IgD-negative memory B cell (primary cell): ENCODE results near the gene SAXO1. TPM values are rescaled to one million over a fixed set of nuclear protein-coding genes. Genes with fewer than 3 reads are reported as not detected.

Experiments used
- H3K27ac Mint-ChIP-seq, 3 donors: one replicate each; pipeline ENCODE4 v1.8.0; 2020 to 2022; ENCODE audit warnings: mild to moderate bottlenecking in 3 of 3, mixed read lengths in 3 of 3, moderate library complexity in 1 of 3
- H3K27me3 Mint-ChIP-seq: one replicate; pipeline ENCODE4 v1.8.0; 2021; ENCODE audit warnings: mixed read lengths
- H3K36me3 Mint-ChIP-seq: one replicate; pipeline ENCODE4 v1.8.0; 2020; ENCODE audit warnings: mild to moderate bottlenecking, mixed read lengths
- H3K4me1 Mint-ChIP-seq, 3 donors: one replicate each; pipeline ENCODE4 v1.8.0; 2020 to 2022; ENCODE audit warnings: mixed read lengths in 3 of 3, mild to moderate bottlenecking in 1 of 3
- H3K4me3 Mint-ChIP-seq, 4 donors: one replicate each; pipeline ENCODE4 v1.8.0; 2020 to 2022; ENCODE audit warnings: mild to moderate bottlenecking in 4 of 4, mixed read lengths in 4 of 4, moderate library complexity in 3 of 4
- H3K9me3 Mint-ChIP-seq, 3 donors: one replicate each; pipeline ENCODE4 v1.8.0; 2020 to 2021; ENCODE audit warnings: mixed read lengths in 3 of 3, mild to moderate bottlenecking in 1 of 3
- polyA plus RNA-seq: library from polyadenylated mRNA; unstranded; fragments of 300-500 nt; fragmentation: Illumina TruSeq; gene quantifications from one replicate; pipeline ENCODE4 v1.2.3, GENCODE V29; 2021

The SAXO1 gene
- polyA plus RNA-seq, 1 donor from 2014 or later, result not detected

DNA sequence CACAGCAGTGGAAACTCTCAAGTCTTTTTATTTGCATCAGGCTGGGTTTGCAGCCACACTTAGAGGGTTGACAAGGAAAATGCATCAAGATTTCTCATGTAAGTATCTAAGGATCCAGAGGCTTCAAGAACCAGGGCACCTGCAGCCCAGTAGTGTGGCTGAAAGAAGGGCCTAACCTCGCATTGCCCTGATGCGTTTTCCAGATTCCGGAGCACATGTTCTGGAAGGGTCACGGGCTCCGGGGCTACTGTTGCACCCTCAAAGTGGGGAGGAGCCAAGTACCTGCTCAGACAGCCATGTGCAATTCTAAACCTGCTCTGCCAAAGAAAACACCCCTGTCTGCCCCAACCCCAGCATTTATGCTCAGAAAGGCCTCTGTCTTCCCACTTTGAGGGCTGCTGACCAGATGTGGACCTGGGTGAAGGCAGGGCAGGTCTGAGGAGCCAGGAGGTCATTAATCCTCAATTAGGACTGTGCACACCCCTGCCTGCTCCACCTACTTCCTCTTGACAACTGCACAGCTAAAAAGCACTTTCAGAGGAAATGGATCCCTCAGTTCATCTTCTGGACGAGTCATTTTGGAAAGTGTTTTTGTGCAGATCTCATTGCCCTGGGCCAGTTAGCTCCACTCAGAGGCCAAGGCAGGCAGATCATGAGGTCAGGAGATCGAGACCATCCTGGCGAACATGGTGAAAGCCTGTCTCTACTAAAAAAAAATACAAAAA, 110.7 kb downstream of the SAXO1 start:
- Mint-ChIP-seq H3K4me3 (no peak overlapping the region), H3K27ac (no peak overlapping the region), H3K36me3 (no peaks in the 10 kb centered on the region), H3K4me1 (no peaks in the 10 kb centered on the region), H3K27me3 (no peaks in the 10 kb centered on the region), H3K9me3 (no peaks in the 10 kb centered on the region)

DNA sequence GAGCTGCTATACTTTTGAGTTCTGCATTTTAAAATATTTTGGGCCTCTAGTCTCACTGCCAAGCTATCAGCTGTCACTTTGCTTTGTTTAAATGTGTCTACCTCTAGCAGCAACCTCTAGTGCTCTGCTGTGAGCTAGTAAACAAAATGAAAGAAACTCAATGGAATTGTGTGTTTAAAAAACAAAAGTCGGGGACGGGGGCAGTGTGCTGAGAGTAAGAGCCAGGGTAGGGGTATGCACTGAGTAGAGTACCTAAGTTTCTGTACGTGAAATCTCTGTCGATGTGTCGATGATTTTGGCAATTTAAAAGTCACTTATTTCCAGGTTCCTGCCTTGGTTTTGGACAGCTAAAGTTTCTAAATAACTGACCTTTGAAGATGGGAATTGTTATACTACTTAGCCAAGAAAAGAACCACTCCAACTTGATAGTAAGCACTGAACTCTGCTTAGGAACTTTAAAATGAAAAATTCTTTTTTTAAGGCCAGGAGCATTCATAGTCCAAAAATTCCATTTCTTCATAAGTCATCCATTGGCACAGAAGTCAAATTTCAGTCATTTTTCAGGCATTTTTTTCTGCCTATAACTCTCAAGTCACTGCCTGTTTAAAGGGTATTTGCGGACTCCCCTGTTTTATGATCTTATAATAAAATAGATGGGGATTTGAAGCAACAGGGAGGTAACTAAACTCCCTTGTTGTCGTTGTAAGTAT, 111.5 kb downstream of the SAXO1 start:
- no peaks in the 10 kb centered on the region for H3K27me3 Mint-ChIP-seq
- no peak overlapping the region for H3K27ac Mint-ChIP-seq
- no peaks in the 10 kb centered on the region for H3K9me3 Mint-ChIP-seq
- H3K4me3 Mint-ChIP-seq, result no peak overlapping the region
- H3K36me3 Mint-ChIP-seq, result no peaks in the 10 kb centered on the region
- no peaks in the 10 kb centered on the region for H3K4me1 Mint-ChIP-seq

DNA sequence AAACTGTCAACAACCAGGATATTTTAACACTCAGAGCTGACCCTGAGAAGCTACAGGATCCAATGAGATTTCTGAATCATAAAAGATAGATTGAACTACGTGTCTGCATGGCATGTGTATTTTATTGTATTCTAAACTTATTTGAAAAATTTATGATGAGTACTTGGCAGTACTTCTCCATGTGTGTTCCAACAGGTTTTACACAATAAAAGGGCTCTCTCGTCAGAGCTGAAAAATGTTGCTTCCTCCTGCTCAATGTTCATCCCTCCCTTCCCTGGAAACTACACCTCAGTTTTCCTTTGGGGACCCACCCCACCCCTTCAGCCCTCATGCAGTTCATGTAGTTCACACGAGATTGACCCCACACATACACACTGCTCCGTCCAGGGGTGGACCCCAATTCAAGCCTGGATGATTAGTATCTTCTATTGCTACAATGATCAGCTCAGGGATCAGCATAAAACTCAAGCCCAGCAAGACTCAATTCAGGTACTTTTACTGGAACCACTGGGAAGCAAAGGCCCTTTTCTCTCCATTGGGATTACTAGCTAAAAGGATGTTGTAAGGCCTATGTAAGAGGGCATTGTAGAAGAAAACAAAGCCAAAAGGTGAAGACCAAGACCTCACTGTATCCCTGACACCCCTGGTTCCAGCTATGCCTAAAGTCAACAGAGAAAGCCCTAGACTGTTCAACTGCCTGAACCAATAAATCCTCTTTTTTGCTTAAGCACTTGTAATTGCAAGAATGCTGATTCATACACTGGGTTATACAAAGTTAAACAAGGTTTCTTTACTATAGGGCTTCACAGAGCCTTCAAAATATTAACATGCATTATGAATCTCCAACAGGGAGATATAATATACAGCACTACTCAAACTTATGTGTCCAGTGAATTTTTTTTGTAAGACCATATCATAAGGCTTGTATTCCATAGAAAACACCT, 112.6 kb downstream of the SAXO1 start:
- no peaks in the 10 kb centered on the region for H3K9me3 Mint-ChIP-seq

DNA sequence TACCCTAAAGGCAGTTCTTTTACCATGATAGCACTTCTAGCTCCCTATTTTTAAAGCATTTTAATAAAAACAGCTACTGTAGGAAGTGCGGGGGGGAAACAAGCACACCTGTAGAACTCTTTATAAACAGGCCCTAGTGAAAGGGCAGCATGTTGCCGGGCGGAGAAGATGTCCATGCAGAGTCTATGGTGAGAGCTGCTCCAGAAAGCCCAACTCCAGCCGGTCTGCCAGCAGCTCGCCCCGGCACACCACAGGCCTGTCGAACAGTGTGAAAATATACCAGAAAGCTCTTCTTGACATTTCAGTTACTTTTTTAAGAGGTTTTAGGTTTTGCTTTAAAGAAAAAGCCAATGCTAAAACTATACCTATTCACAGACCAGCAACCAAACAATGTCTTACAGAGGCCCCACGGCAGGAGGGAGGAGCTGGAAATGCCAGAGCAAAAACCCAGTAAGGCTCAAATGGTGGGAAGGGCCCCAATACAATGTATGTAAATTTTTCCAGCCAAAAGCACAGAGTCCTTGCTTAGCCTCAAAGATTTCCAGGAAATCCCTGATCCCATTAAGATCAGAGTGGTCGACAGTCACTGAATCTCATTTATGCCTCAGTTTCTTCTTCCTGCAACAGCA, 121.2 kb downstream of the SAXO1 start:
- Mint-ChIP-seq H3K36me3 (no peaks in the 10 kb centered on the region), H3K27ac (no peak overlapping the region), H3K4me3 (no peak overlapping the region), H3K4me1 (no peaks in the 10 kb centered on the region), H3K9me3 (no peaks in the 10 kb centered on the region), H3K27me3 (peaks cover 4% of the 10 kb centered on the region)

More for the DNA sequence above, 112.6 kb downstream of the SAXO1 start:
- Mint-ChIP-seq H3K27me3 (no peaks in the 10 kb centered on the region), H3K4me1 (no peaks in the 10 kb centered on the region), H3K27ac (no peak overlapping the region), H3K4me3 (no peak overlapping the region), H3K36me3 (no peaks in the 10 kb centered on the region)

DNA sequence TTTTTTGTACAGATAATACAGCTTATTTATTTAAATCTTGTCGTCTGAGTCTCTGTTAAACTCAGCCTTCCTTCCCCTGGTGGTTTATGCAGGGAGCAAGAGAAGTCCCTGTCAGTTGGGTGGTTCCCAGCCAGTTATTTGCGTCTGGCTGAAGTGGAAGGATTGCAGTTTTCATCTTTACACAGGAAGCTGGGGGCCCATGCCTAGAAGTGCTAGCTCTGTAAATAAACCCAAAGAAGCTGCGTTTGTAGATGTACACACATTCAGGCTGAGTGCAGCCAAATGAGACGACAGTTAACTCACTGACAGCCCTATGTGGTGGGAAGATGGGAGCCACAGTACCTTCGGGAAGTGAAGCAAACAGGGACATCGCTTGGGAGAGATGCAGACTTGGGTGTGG, 122.1 kb downstream of the SAXO1 start:
- H3K36me3 Mint-ChIP-seq, result no peaks in the 10 kb centered on the region
- peaks cover 4% of the 10 kb centered on the region for H3K27me3 Mint-ChIP-seq
- no peaks in the 10 kb centered on the region for H3K4me1 Mint-ChIP-seq
- H3K27ac Mint-ChIP-seq, result no peak overlapping the region
- H3K9me3 Mint-ChIP-seq, result peaks cover 0 to 4% (median 1%) of the 10 kb centered on the region in 3 donors
- H3K4me3 Mint-ChIP-seq, result no peak overlapping the region

DNA sequence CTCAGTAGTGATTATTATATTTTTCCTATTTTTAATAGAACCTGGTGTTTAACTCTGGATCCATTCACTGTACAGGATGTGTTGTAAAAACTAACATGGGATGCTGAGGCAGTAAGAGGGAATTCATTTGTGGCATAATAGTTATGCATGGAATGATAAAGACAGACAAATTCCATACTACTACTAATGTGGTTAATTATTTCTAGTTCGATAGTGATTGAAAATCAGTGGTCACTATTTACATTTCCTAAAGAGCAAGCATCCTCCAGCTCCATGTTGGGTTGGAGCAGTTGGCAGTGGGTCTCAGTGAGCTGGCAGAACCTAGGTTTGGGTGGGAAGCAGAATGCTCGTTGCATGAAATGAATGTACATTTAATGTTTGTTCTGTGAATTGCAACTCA, 122.6 kb downstream of the SAXO1 start:
- H3K9me3 Mint-ChIP-seq, result peaks cover 0 to 4% (median 3%) of the 10 kb centered on the region in 3 donors
- no peak overlapping the region for H3K4me3 Mint-ChIP-seq
- no peaks in the 10 kb centered on the region for H3K4me1 Mint-ChIP-seq

DNA sequence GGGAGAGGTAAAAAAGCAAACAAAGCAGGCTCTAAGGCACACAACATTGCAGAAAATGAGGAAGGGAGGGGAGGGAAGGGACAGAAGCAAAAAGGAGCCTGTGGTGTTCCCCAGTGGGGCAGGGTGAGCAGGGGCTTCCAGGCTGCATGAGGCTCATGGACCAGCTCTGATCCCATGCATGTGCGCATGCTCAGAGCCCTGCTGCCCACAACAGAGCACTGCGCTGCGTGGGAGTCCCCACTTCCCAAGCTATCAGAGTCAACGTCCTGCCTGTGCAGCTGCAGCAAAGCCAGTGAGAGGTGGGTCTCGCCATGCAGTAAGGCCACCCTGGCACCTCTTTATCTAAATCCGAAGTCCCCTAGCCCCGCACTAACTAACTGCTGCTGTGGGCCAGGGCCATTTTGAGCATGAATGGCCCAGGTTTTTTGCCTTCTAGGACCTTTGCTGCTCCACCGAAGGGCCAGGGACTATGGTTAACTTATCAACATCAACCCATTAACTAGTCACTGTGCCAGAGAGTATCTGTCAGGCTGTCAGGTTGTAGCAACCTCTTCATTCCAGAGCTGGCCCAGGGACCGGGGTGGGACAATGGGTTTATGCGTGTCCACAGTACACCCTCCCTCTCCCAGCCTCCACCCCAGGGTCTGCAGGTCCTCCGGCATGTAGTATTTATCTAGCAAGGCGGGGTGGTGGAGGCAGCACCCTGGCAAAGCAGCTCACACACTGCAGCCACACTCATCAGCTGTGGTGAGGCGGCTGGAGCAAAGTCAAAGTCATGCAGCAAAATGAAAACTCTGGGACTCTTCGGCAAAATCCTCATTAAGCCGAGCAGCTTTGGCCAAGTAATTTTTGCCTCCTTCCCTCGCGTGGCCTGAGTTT, 123.6 kb downstream of the SAXO1 start:
- no peaks in the 10 kb centered on the region for H3K36me3 Mint-ChIP-seq
- H3K27me3 Mint-ChIP-seq, result peaks cover 4% of the 10 kb centered on the region
- no peak overlapping the region for H3K27ac Mint-ChIP-seq
- H3K9me3 Mint-ChIP-seq, result peaks cover 0 to 4% (median 3%) of the 10 kb centered on the region in 3 donors
- H3K4me3 Mint-ChIP-seq, result no peak overlapping the region
- no peaks in the 10 kb centered on the region for H3K4me1 Mint-ChIP-seq

More for the DNA sequence above, 122.6 kb downstream of the SAXO1 start:
- Mint-ChIP-seq H3K27ac (no peak overlapping the region), H3K36me3 (no peaks in the 10 kb centered on the region), H3K27me3 (peaks cover 4% of the 10 kb centered on the region)

DNA sequence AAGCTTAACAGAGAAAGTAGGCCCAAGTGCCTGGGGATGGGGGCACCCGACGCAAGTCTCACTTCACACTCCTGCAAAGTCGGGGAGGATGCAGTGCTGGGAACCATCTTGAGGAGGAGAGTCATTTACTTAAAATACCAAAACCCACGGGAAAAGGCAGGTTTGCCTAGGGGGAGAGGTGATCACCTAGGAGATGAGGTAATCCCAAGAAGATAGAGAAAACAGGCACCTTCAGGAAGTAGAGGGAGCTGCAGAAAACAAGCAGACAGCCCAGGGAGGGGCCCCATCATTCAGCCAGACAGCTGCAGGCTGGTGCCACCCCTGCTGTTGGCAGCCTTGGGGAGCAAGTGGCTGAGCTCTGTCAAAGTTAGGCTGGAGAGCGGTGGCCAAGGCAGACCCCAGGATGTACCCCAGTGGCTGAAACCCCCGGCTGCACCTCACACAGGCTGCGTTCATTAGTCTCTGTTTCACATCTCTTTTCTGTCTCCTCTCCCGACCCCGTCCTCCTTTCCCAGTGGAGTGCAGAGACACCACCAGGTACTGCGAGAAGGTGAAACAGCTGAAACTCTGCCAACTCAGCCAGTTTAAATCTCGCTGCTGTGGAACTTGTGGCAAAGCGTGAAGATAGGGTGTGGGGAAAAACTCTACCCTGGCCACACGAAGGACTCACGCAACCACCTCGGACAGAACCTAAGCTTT, 124.9 kb downstream of the SAXO1 start:
- H3K27ac Mint-ChIP-seq, result no peak overlapping the region
- peaks cover 4% of the 10 kb centered on the region for H3K27me3 Mint-ChIP-seq
- no peaks in the 10 kb centered on the region for H3K4me1 Mint-ChIP-seq
- H3K36me3 Mint-ChIP-seq, result no peaks in the 10 kb centered on the region
- H3K4me3 Mint-ChIP-seq, result no peak overlapping the region
- peaks cover 3 to 4% (median 4%) of the 10 kb centered on the region in 3 donors for H3K9me3 Mint-ChIP-seq

DNA sequence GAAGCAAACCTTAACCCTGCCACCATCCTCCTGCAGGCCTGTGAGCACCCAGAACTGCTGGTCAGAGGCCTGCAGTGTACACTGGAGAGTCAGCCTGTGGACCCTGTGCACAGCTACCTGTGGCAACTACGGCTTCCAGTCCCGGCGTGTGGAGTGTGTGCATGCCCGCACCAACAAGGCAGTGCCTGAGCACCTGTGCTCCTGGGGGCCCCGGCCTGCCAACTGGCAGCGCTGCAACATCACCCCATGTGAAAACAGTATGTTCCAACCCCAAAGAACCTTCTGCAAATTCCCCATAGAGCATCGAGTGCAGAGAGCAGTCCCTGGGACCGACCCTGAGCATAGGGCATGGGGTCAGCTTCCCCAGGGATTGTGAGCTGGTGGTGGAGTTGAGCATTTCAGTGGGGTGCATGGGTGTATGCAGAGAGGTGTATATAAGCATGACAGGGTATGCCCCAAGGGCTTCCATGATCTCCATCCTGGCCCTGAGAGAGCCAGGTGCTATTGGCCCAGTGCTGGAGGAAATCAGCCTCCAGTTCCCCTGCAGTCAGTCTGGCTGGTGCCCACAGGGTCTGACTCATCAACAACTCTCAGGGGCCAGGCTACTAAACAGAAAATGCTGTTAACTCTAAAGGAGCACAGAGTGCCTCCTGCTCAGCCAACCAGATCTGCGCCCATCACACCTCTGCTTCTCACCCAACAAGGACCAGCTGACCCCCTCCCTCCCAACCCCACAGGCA, 126.2 kb downstream of the SAXO1 start:
- no peaks in the 10 kb centered on the region for H3K4me1 Mint-ChIP-seq
- no peak overlapping the region for H3K4me3 Mint-ChIP-seq
- H3K36me3 Mint-ChIP-seq, result no peaks in the 10 kb centered on the region
- H3K27ac Mint-ChIP-seq, result no peak overlapping the region
- H3K27me3 Mint-ChIP-seq, result peaks cover 6% of the 10 kb centered on the region
- H3K9me3 Mint-ChIP-seq, result peaks cover 3 to 12% (median 11%) of the 10 kb centered on the region in 3 donors

DNA sequence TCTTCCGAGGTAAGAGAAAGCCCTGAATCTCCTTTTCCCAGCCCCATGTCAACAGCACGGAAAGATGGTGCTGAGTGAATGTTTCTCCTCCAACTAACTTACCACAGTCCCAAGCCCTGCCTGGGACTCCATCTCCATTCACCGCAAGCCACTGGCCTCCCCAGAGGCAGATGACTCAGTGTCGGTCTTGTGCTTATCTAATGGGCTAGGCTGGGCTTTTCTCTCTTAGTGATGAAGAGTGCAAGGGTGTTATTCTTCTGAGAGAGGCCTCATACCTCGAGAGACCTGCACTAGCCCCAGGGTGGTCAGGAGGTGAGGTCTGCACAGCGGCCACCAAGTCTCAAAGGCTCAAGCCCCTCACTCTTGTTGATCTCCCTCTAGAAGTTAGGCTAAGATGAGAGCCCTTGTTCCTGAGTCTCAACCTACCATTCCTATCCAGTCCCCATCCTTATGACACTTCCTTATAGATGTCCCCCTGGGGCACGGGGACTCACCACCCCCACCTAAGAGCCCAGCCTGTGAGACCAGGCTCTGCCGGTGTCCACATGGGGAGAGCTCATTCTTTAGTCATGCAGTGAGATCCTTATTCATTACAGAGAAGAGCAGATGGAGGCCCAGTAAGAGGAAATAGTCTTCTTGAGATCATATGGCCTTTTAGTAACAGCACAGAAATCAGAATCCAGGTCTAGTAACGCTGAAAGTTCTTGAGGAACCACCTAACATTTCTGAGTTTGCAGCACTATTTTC, 127.0 kb downstream of the SAXO1 start:
- Mint-ChIP-seq H3K4me3 (no peak overlapping the region), H3K9me3 (peaks cover 3 to 18% (median 11%) of the 10 kb centered on the region in 3 donors), H3K4me1 (no peaks in the 10 kb centered on the region), H3K36me3 (no peaks in the 10 kb centered on the region), H3K27ac (no peak overlapping the region), H3K27me3 (peaks cover 6% of the 10 kb centered on the region)

DNA sequence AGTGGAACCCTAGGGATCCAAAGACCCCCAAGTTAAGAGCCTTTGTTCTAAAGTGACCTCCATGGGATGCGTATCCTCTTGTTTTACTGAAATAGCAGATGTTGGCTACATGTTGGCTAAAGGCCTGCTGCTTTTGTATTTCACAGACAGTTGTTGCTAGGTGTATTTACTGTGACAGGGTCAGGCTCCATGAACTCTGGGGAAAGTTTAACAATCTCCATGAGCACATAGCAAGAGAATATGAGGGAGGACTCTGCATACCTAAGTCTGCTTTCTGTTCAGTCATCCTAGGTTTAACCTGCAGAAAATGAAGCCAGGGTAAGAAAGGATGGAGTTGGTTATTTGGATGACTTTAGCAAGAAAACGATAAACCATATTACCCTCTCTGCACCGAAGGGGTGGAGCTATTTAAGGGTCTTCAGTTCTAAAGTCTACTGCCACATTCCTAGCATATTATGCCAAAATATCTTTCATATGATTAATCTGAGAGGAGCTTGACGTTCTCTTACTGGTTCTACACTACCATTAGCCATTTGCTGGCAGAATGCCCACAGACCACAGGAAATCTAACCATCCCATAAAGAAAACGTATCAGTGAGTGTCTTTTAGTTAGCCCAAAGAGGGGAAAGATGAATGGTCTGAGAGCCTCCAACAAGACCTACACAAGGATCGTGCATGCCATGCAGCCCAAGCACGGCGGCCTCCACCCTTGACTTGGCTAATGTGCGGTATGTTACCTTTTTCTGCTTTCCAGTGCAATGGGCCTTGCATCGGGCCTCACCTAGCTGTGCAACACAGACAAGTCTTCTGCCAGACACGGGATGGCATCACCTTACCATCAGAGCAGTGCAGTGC, 127.8 kb downstream of the SAXO1 start:
- Mint-ChIP-seq H3K27ac (no peak overlapping the region), H3K9me3 (peaks cover 5 to 20% (median 14%) of the 10 kb centered on the region in 3 donors), H3K27me3 (peaks cover 6% of the 10 kb centered on the region), H3K4me3 (no peak overlapping the region), H3K36me3 (no peaks in the 10 kb centered on the region), H3K4me1 (no peaks in the 10 kb centered on the region)

DNA sequence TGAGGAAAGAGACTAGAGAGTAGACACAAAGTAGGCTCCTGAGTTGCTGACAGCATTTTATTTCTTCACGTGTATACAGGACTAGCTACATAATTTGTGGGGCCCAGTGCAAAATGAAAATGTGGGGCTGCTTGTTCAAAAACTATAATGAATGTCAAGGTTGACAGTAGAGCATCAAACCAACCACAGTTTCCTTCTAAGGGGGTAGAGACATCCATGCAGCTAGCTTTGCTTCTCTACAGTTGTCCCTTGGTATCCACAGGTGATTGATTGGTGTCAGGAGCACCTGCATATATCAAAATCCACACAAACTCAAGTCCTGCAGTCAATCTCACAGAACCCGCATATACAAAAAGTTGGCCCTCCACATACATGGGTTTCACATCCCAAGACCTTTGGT, 129.6 kb downstream of the SAXO1 start:
- H3K27ac Mint-ChIP-seq, result no peak overlapping the region
- H3K4me1 Mint-ChIP-seq, result no peaks in the 10 kb centered on the region
- peaks cover 3% of the 10 kb centered on the region for H3K27me3 Mint-ChIP-seq
- no peaks in the 10 kb centered on the region for H3K36me3 Mint-ChIP-seq
- no peak overlapping the region for H3K4me3 Mint-ChIP-seq
- H3K9me3 Mint-ChIP-seq, result peaks cover 6 to 29% (median 19%) of the 10 kb centered on the region in 3 donors
